Stimulated activated naive B cell treated with anti-CD40 and anti-IgM and Interleukin-4, amounts not matched to agents 10 μg/mL and 1 μg/mL and 100 μg/mL, for 72 hours (primary cell): Measurements from ENCODE around the gene STRBP.

Experiments used
- ATAC-seq, 2 donors: fragments of 150-1000 bp; cut with Tn5 transposase; replicated peaks; 2 replicates each; pipeline ENCODE4 v1.10.0; 2021; ENCODE audit warnings: moderate library complexity in 1 of 2
- DNase-seq: peaks from one replicate; pipeline ENCODE4 v3.0.0; 2021
- H3K27ac Mint-ChIP-seq: one replicate; pipeline ENCODE4 v1.8.0; 2022; ENCODE audit warnings: mild to moderate bottlenecking, mixed read lengths
- H3K27me3 Mint-ChIP-seq, 2 donors: one replicate each; pipeline ENCODE4 v1.8.0; 2022; ENCODE audit warnings: mixed read lengths in 2 of 2
- H3K36me3 Mint-ChIP-seq, 2 donors: one replicate each; pipeline ENCODE4 v1.8.0; 2022; ENCODE audit warnings: mixed read lengths in 2 of 2, mild to moderate bottlenecking in 1 of 2
- H3K4me1 Mint-ChIP-seq, 2 donors: one replicate each; pipeline ENCODE4 v1.8.0; 2022; ENCODE audit warnings: mixed read lengths in 2 of 2, mild to moderate bottlenecking in 1 of 2
- H3K4me3 Mint-ChIP-seq, 2 donors: one replicate each; pipeline ENCODE4 v1.8.0; 2022; ENCODE audit warnings: mild to moderate bottlenecking in 2 of 2, mixed read lengths in 2 of 2, moderate library complexity in 1 of 2
- H3K9me3 Mint-ChIP-seq, 2 donors: one replicate each; pipeline ENCODE4 v1.8.0; 2022; ENCODE audit warnings: mixed read lengths in 2 of 2, mild to moderate bottlenecking in 1 of 2

The STRBP gene

GRCh38 chr9:123175854-123176629, 92.3 kb downstream of the STRBP start:
- Mint-ChIP-seq H3K27me3 (no peaks in the 10 kb centered on the region), H3K4me3 (peak overlapping the region; percentile 71 to 77), H3K4me1 (peaks cover 38 to 69% of the 10 kb centered on the region in 2 donors), H3K9me3 (no peaks in the 10 kb centered on the region), H3K27ac (peak overlapping the region; percentile 86), H3K36me3 (peaks cover 31 to 47% of the 10 kb centered on the region in 2 donors)
- no peak for DNase-seq
- ATAC-seq: peak; percentile 13 to 24

DNA sequence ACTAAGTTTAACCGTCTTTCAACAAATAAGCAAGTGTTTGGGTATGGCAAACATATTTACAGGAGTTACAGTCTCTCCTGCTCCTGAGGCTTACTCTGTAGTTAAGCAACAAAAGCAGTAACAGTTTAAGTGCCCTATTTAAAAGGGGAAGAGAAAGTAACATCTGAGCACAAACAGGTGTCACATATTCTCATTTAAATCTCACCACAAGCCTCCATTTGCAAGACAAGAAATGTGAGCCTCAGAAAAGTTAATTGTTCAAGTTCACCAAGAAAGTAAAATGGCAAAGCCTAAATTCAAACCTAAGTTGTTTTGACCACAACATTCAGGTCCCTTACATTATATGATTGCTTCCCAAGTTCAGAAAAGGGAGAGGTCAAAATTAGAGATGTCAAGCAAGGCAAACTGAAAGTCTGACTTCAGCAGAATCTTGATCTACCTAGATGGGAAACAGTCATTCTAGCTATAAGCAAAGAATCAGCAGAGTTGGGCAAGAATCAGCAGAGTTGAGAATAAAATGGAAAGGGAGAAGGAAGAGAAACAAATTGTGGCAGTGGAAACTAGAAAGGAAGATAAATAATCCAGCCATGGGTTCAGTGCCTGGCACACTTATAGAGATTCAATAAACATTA, 93.4 kb downstream of the STRBP start:
- peaks cover 28 to 45% of the 10 kb centered on the region in 2 donors for H3K36me3 Mint-ChIP-seq
- no peaks in the 10 kb centered on the region for H3K9me3 Mint-ChIP-seq
- peak overlapping the region; percentile 92 for H3K27ac Mint-ChIP-seq
- no peaks in the 10 kb centered on the region for H3K27me3 Mint-ChIP-seq
- peak overlapping the region; percentile 52 to 63 for H3K4me3 Mint-ChIP-seq
- DNase-seq: peak; percentile 6
- peaks cover 38 to 80% of the 10 kb centered on the region in 2 donors for H3K4me1 Mint-ChIP-seq
- peak; percentile 97 to 98 for ATAC-seq

DNA sequence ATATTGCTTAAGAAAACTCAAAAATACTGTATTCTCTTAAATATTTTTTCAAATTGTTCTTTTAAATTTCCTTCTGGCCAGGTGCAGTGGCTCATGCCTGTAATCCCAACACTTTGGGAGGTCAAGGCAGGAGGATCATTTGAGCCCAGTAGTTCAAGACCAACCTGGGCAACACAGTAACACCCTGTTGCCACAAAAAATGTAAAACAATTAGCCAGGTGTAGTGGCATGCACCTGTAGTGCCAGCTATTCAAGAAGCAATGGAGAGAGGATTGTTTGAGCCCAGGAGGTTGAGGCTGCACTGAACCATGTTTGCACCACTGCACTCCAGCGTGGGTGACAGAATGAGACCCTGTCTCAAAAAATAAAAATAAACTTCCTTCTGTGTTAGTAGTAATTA, 94.3 kb downstream of the STRBP start:
- DNase-seq (no peak), ATAC-seq (no peak)
- Mint-ChIP-seq H3K4me3 (peak overlapping the region; percentile 52 to 63), H3K36me3 (peaks cover 24 to 43% of the 10 kb centered on the region in 2 donors), H3K27ac (peak overlapping the region; percentile 92), H3K4me1 (peaks cover 40 to 79% of the 10 kb centered on the region in 2 donors), H3K9me3 (no peaks in the 10 kb centered on the region), H3K27me3 (no peaks in the 10 kb centered on the region)

GRCh38 chr9:123169926-123170325, 98.5 kb downstream of the STRBP start:
- Mint-ChIP-seq H3K9me3 (no peaks in the 10 kb centered on the region), H3K36me3 (peaks cover 24 to 42% of the 10 kb centered on the region in 2 donors), H3K27ac (no peak overlapping the region), H3K27me3 (no peaks in the 10 kb centered on the region), H3K4me3 (peak overlapping the region; percentile 55 to 58), H3K4me1 (peaks cover 36 to 89% of the 10 kb centered on the region in 2 donors)
- no peak for DNase-seq
- peak; percentile 35 to 60 for ATAC-seq

GRCh38 chr9:123168586-123168985, 99.8 kb downstream of the STRBP start:
- DNase-seq: no peak
- Mint-ChIP-seq H3K4me1 (peaks cover 25 to 89% of the 10 kb centered on the region in 2 donors), H3K36me3 (peaks cover 21 to 44% of the 10 kb centered on the region in 2 donors), H3K27me3 (no peaks in the 10 kb centered on the region), H3K27ac (peak overlapping the region; percentile 37), H3K4me3 (peak overlapping the region; percentile 6 to 59), H3K9me3 (no peaks in the 10 kb centered on the region)
- ATAC-seq: no peak

- ATAC-seq: no peak
- Mint-ChIP-seq H3K27ac (no peak overlapping the region), H3K27me3 (no peaks in the 10 kb centered on the region), H3K36me3 (peaks cover 21 to 43% of the 10 kb centered on the region in 2 donors), H3K9me3 (no peaks in the 10 kb centered on the region), H3K4me1 (peaks cover 26 to 87% of the 10 kb centered on the region in 2 donors), H3K4me3 (no peak overlapping the region)
- DNase-seq: no peak
Measured at GRCh38 chr9:123167474-123167873, 100.9 kb downstream of the STRBP start.

DNA sequence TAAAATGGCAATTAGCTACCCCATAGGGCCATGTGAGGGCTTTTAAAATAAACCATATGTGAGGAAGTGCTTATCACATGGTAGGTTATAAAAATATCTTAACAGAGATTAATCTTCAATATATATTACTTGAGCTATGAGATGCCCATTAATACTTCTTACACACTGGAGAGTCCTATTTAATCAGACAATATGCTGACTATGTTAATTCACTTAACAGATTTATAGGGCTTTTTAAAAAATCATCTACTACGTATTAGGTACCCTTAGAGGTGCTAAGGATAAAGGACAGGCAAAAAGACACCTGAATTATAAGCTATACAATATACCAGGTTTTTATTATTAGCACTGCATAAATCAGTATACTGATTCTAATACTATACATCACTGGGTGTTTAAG, 102.6 kb downstream of the STRBP start:
- Mint-ChIP-seq H3K27me3 (no peaks in the 10 kb centered on the region), H3K27ac (no peak overlapping the region), H3K4me1 (peaks cover 22 to 71% of the 10 kb centered on the region in 2 donors), H3K4me3 (no peak overlapping the region), H3K9me3 (no peaks in the 10 kb centered on the region), H3K36me3 (peaks cover 17 to 30% of the 10 kb centered on the region in 2 donors)
- ATAC-seq (no peak), DNase-seq (no peak)

- Mint-ChIP-seq H3K27me3 (no peaks in the 10 kb centered on the region), H3K27ac (no peak overlapping the region), H3K4me3 (no peak overlapping the region), H3K36me3 (peaks cover 17 to 36% of the 10 kb centered on the region in 2 donors), H3K9me3 (no peaks in the 10 kb centered on the region), H3K4me1 (peaks cover 20 to 58% of the 10 kb centered on the region in 2 donors)
- no peak for ATAC-seq
- no peak for DNase-seq
Measured at GRCh38 chr9:123164285-123164684, 104.1 kb downstream of the STRBP start.

DNA sequence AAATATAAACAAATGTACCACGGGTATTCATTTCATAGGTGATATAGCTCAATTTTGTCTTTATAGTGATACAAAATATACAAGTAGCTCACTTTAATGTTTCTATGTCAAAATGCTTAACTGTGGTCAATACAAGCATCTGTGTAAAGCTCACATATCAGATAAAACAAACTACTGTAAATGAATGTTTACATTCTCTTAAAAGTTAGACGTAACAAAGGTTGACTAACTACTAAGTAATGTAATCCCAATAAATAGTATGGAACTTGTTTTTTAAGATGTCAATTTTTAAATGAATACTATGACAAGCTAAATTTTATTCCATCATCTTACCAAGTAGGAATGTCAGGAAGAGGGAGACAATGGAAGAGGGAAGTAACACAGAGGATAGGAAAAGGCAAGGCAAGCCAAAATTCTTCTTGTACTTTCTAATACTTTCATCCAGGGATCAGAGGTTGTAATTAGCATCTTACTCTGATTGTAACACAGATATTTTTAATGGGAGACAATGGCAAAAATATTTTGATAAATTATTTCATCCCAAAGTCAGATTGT, 105.5 kb downstream of the STRBP start:
- Mint-ChIP-seq H3K27me3 (no peaks in the 10 kb centered on the region), H3K4me3 (no peak overlapping the region), H3K9me3 (no peaks in the 10 kb centered on the region), H3K4me1 (peaks cover 18 to 44% of the 10 kb centered on the region in 2 donors), H3K27ac (no peak overlapping the region), H3K36me3 (peaks cover 18 to 34% of the 10 kb centered on the region in 2 donors)
- no peak for DNase-seq
- no peak for ATAC-seq

- H3K4me1 Mint-ChIP-seq: peaks cover 17 to 40% of the 10 kb centered on the region in 2 donors
- no peak overlapping the region for H3K4me3 Mint-ChIP-seq
- peaks cover 22 to 39% of the 10 kb centered on the region in 2 donors for H3K36me3 Mint-ChIP-seq
- ATAC-seq (no peak), DNase-seq (no peak)
- H3K27ac Mint-ChIP-seq: peak overlapping the region; percentile 37
- H3K27me3 Mint-ChIP-seq: no peaks in the 10 kb centered on the region
- H3K9me3 Mint-ChIP-seq: no peaks in the 10 kb centered on the region
Measured at GRCh38 chr9:123162360-123162759, 106.0 kb downstream of the STRBP start.

GRCh38 chr9:123157221-123157620, 111.2 kb downstream of the STRBP start:
- Mint-ChIP-seq H3K9me3 (no peaks in the 10 kb centered on the region), H3K36me3 (peaks cover 13 to 22% of the 10 kb centered on the region in 2 donors), H3K4me3 (no peak overlapping the region), H3K27me3 (no peaks in the 10 kb centered on the region), H3K27ac (no peak overlapping the region), H3K4me1 (peaks cover 0 to under 1% of the 10 kb centered on the region in 2 donors)
- DNase-seq (no peak), ATAC-seq (no peak)

DNA sequence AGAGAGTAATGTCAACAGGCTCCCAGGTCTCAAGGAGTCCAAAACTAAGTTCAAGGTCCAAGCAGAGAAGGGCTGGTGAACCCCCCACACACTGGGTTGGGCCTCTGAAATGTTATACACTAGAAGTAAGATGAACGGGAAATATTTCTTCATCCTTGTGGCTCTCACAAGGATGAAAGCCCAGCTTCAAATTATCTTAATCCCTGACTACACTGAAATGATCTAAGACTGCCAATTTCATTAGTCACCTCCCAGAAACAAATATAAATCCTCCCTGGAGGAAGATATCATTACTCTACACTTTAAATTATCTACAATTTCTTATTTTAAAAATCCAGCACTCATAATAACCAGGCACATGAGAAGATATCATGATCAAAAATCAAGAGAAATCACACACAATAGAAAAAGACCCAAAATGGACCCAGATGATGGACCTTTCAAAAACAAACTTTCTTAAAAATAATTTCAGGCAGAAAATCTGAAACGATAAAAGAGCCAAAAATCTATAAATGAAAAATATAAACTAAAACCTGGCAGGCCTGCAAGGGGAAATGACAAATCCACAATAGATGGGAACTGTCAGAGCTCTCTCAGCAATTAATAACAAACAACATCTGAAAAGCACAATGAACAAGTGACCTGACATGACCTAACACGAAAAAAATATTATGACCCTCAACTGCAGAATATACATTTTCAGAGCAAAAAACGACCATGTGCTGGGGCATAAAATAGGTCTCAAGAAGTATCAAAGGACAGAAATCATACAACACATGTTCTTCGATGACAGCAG, 117.5 kb downstream of the STRBP start:
- peaks cover 1 to 4% of the 10 kb centered on the region in 2 donors for H3K9me3 Mint-ChIP-seq

DNA sequence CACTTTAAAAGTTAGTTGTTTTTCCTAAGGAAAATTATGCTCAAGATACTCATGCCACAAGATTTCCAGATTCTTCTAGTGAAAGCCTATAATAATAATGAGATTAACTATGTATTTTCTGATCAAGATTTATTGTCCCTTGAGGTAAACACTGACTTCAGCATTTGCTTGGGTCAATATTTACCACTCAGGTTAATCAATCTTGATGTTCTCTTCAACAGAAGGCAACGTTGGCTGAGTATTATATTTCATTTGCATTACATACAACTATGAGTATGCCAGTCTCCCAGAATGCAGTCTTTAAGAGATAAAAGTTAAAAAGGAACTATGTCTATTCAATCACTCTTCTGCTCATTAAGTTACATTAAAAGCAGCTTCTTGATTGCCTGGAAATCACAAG, 119.3 kb downstream of the STRBP start:
- H3K4me3 Mint-ChIP-seq: no peak overlapping the region
- peaks cover 27 to 38% of the 10 kb centered on the region in 2 donors for H3K36me3 Mint-ChIP-seq
- peaks cover 0 to 9% of the 10 kb centered on the region in 2 donors for H3K4me1 Mint-ChIP-seq
- H3K9me3 Mint-ChIP-seq: peaks cover 1 to 4% of the 10 kb centered on the region in 2 donors
- ATAC-seq (no peak), DNase-seq (no peak)
- no peaks in the 10 kb centered on the region for H3K27me3 Mint-ChIP-seq
- no peak overlapping the region for H3K27ac Mint-ChIP-seq

More for the DNA sequence above, 117.5 kb downstream of the STRBP start:
- H3K4me1 Mint-ChIP-seq: no peaks in the 10 kb centered on the region
- ATAC-seq: no peak
- no peaks in the 10 kb centered on the region for H3K27me3 Mint-ChIP-seq
- H3K4me3 Mint-ChIP-seq: no peak overlapping the region
- no peak overlapping the region for H3K27ac Mint-ChIP-seq
- peaks cover 16 to 28% of the 10 kb centered on the region in 2 donors for H3K36me3 Mint-ChIP-seq
- DNase-seq: no peak

GRCh38 chr9:123138163-123138562, 130.2 kb downstream of the STRBP start:
- Mint-ChIP-seq H3K4me1 (peaks cover 14 to 18% of the 10 kb centered on the region in 2 donors), H3K36me3 (peaks cover 24 to 37% of the 10 kb centered on the region in 2 donors)
- DNase-seq: no peak

More at GRCh38 chr9:123138163-123138562, 130.2 kb downstream of the STRBP start:
- Mint-ChIP-seq H3K27me3 (no peaks in the 10 kb centered on the region), H3K4me3 (no peak overlapping the region), H3K27ac (peak overlapping the region; percentile 68), H3K9me3 (no peaks in the 10 kb centered on the region)
- ATAC-seq: no peak
